Posterior cingulate gyrus (tissue), 11 donors: ENCODE measurements around the gene RLN1.
"Not testable (repeated sequence)": the region's sequence is repeated elsewhere in the genome, so short reads cannot be mapped to it uniquely, and the experiment has no call there.

Experiments used
- DNase-seq, 10 donors: peaks; one replicate each; pipeline versions ENCODE4 v3.0.0 to v3.0.0-alpha.2; 2020 to 2021; ENCODE audit warnings: mixed read lengths in 3 of 10
- intact Hi-C: fragments of 100-400 bp; cut with DNase I; formaldehyde crosslinking; loops from one replicate; pipeline ENCODE4 v1.15.1; 2023

Gene RLN1

GRCh38 chr9:5338992-5339981 is at the start of gene RLN1:
Gene RLN1 (minus strand): TSS chr9:5339876. CDS start chr9:5339746, 130 bp downstream.
- intact Hi-C loops: not testable (repeated sequence)
- peak in 3 of 10 donors; percentile 17 to 64 (median 59) for DNase-seq

GRCh38 chr9:5389109-5389732 is 49.5 kb upstream of the RLN1 start:
- DNase-seq: no peak
- intact Hi-C loops: no loop called here

- intact Hi-C loops: no loop called here
- DNase-seq: no peak
These were observed 48.5 kb upstream of the RLN1 start for GRCh38 chr9:5388026-5388819.

- no peak for DNase-seq
- intact Hi-C loops: no loop called here
These were observed 44.8 kb upstream of the RLN1 start for GRCh38 chr9:5384436-5384835.

- intact Hi-C loops: no loop called here
- no peak for DNase-seq
These were observed 42.8 kb upstream of the RLN1 start for GRCh38 chr9:5382479-5382878.

GRCh38 chr9:5375790-5376477 is 36.3 kb upstream of the RLN1 start:
- intact Hi-C loops: no loop called here
- DNase-seq: no peak

- intact Hi-C loops: no loop called here
- no peak for DNase-seq
These were observed 35.4 kb upstream of the RLN1 start for GRCh38 chr9:5375091-5375490.

- intact Hi-C loops: no loop called here
- DNase-seq: no peak
These were observed 24.8 kb upstream of the RLN1 start for GRCh38 chr9:5364294-5365024.

- no peak for DNase-seq
- intact Hi-C loops: no loop called here
These were observed 21.8 kb upstream of the RLN1 start for GRCh38 chr9:5361326-5362010.

GRCh38 chr9:5360341-5360740 is 20.7 kb upstream of the RLN1 start:
- intact Hi-C loops: no loop called here
- no peak for DNase-seq

GRCh38 chr9:5357431-5358105 is 17.9 kb upstream of the RLN1 start:
- no peak for DNase-seq
- intact Hi-C loops: no loop called here

GRCh38 chr9:5355817-5356216 is 16.1 kb upstream of the RLN1 start:
- intact Hi-C loops: no loop called here
- no peak for DNase-seq

- no peak for DNase-seq
These were observed 15.6 kb upstream of the RLN1 start for GRCh38 chr9:5355226-5355625.

GRCh38 chr9:5354184-5354583 is 14.5 kb upstream of the RLN1 start:
- no peak for DNase-seq
- intact Hi-C loops: no loop called here

More at GRCh38 chr9:5355226-5355625, 15.6 kb upstream of the RLN1 start:
- intact Hi-C loops: no loop called here

- no peak for DNase-seq
- intact Hi-C loops: no loop called here
These were observed 13.1 kb upstream of the RLN1 start for GRCh38 chr9:5352637-5353248.

GRCh38 chr9:5336688-5337087 is 3.0 kb downstream of the RLN1 start:
- intact Hi-C loops: no loop called here
- no peak for DNase-seq

- DNase-seq, intact Hi-C loops: not testable (repeated sequence)
These were observed 8.4 kb downstream of the RLN1 start for GRCh38 chr9:5331276-5331675.
